GM19328 (cell line): ENCODE measurements around the gene PDE6B.
"Not testable (repeated sequence)": the region's sequence is repeated elsewhere in the genome, so short reads cannot be mapped to it uniquely, and the experiment has no call there.

Source experiments
- ATAC-seq: cut with Tn5 transposase; IDR thresholded peaks from one replicate; pipeline ENCODE4 v1.9.1; 2021; ENCODE audit warnings: mild to moderate bottlenecking, moderate library complexity; ENCODE audit not compliant: unreplicated experiment

PDE6B gene

GRCh38 chr4:700587-701264 lies 75.4 kb downstream of the PDE6B start:
- no peak for ATAC-seq

- ATAC-seq = no peak
Measured at GRCh38 chr4:702618-703048, 77.3 kb downstream of the PDE6B start.

- ATAC-seq = no peak
Measured at GRCh38 chr4:703336-704197, 78.2 kb downstream of the PDE6B start.

GRCh38 chr4:704198-704891 lies 79.0 kb downstream of the PDE6B start:
- no peak for ATAC-seq

- ATAC-seq = no peak
Measured at GRCh38 chr4:704971-705277, 79.6 kb downstream of the PDE6B start.

- peak; percentile 91 for ATAC-seq
Measured at GRCh38 chr4:705278-706082, 80.1 kb downstream of the PDE6B start, which contains the start of gene PCGF3. PCGF3 (plus strand) TSS chr4:705832; CDS start chr4:733681, 27,849 bp downstream.

GRCh38 chr4:706083-706633 lies 80.8 kb downstream of the PDE6B start:
- ATAC-seq = not testable (repeated sequence)

- no peak for ATAC-seq
Measured at GRCh38 chr4:706834-707598, 81.6 kb downstream of the PDE6B start.

- ATAC-seq = no peak
Measured at GRCh38 chr4:707929-708630, 82.7 kb downstream of the PDE6B start.

- ATAC-seq = no peak
Measured at GRCh38 chr4:708631-708933, 83.2 kb downstream of the PDE6B start.

GRCh38 chr4:709348-709747 lies 84.0 kb downstream of the PDE6B start:
- ATAC-seq = no peak

GRCh38 chr4:710116-710515 lies 84.7 kb downstream of the PDE6B start:
- ATAC-seq = no peak

- no peak for ATAC-seq
Measured at GRCh38 chr4:710916-711315, 85.5 kb downstream of the PDE6B start.

GRCh38 chr4:712093-712492 lies 86.7 kb downstream of the PDE6B start:
- no peak for ATAC-seq

- no peak for ATAC-seq
Measured at GRCh38 chr4:712916-713632, 87.7 kb downstream of the PDE6B start.

- no peak for ATAC-seq
Measured at GRCh38 chr4:714087-714486, 88.7 kb downstream of the PDE6B start.

GRCh38 chr4:717601-718320 lies 92.4 kb downstream of the PDE6B start:
- ATAC-seq = no peak

- ATAC-seq = no peak
Measured at GRCh38 chr4:718460-718859, 93.1 kb downstream of the PDE6B start.
